ENCODE results near the gene KAT6B. TPM values are rescaled to one million over a fixed set of nuclear protein-coding genes. Genes with fewer than 3 reads are reported as not detected.
"Not testable (repeated sequence)": the region's sequence is repeated elsewhere in the genome, so short reads cannot be mapped to it uniquely, and the experiment has no call there.

The KAT6B gene
- 69.3 TPM for total RNA-seq

- DNase-seq, result peak; percentile 100
These were observed at the start of gene KAT6B for GRCh38 chr10:74826142-74827044. Gene KAT6B (plus strand): TSS chr10:74826600. CDS start chr10:74842858, 16,258 bp downstream.

DNA sequence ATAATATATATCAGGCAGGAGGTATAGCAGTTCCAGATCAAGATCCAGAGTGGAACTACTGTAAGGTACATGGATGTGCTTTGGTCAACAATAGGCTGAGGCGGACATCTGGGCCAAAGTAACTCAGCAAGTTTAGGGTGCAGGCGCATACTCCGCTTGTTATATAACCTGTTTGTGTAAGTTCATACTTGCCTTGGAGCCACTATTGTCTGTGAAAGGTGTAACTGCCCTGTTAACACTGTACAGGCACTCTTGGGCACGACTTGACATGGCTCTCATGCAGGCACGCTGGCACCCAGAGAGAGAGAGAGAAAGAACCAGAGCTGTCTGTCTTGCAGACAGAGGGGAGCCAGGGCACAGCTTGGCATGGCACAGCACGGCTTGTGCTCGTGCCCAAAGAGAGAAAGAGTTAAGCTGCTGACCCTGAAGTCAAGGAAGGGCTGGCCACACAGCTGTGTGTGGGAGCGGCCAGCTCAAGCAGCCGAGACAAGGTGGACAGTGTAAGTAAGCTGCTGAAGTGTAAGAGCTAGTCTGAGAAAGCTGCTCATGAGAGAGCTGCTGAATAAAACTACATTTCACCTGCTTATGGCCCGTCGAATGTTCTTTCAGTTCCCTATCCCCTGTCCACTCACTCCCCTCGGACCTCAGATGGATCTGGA lies 47.8 kb upstream of the KAT6B start:
- no peak for DNase-seq

DNA sequence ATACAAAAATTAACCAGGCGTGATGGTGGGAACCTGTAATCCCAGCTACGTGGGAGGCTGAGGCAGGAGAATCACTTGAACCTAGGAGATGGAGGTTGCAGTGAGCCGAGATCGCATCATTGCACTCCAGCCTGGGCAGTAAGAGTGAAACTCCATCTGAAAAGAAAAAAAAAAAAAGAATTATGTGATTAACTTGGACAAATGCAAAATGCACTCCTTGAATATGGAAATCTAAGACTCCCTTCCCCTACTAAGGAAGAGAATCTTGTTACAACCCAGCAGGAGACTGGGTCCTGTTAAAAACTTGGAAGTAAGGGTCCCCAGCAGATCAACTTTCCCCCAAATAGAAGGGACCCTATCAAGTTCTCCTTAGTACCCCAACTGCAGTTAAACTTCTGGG lies 44.5 kb upstream of the KAT6B start:
- not testable (repeated sequence) for DNase-seq

GRCh38 chr10:74784462-74784861 lies 41.9 kb upstream of the KAT6B start:
- DNase-seq, result no peak

GRCh38 chr10:74786126-74786525 lies 40.3 kb upstream of the KAT6B start:
- no peak for DNase-seq

DNA sequence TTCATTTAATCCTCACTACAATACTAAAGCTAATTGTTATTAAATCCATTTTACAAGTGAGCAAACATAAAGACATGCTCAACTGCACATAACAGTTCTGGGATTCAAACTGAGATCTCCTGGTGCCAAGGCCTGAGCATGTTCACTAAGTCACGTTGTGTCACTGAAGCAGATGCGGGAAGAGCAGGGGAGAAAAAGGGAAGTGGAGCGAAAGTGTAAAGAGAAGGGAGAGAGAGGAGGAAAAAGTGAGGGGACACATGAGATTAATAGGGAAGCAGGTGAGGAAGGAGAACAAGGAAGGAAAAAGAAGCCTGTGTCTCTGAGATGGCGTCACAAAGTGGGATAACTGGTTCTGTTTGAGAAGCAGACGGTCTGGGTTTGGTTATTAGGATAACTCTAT lies 38.9 kb upstream of the KAT6B start:
- DNase-seq, result no peak

GRCh38 chr10:74791979-74792378 lies 34.4 kb upstream of the KAT6B start:
- not testable (repeated sequence) for DNase-seq

GRCh38 chr10:74792726-74793125 lies 33.7 kb upstream of the KAT6B start:
- no peak for DNase-seq

GRCh38 chr10:74793240-74793639 lies 33.2 kb upstream of the KAT6B start:
- not testable (repeated sequence) for DNase-seq

DNA sequence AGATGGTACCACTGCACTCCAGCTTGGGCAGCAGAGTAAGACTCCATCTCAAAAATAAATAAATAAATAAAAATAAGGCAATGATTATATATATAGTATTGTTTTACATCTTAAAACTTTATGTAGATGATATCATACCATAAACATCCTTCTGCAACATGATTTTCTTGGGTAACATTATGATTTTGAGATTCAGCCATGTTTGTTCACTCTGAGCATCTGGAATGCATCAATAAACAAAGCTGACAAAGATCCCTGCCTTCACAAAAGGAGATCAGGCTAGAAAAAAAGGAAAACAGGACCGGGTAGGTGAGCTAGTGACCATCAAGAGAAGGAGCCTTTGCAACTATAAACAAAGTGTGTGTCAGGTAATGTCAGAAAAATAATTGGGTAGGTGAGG lies 31.9 kb upstream of the KAT6B start:
- DNase-seq, result peak; percentile 36

DNA sequence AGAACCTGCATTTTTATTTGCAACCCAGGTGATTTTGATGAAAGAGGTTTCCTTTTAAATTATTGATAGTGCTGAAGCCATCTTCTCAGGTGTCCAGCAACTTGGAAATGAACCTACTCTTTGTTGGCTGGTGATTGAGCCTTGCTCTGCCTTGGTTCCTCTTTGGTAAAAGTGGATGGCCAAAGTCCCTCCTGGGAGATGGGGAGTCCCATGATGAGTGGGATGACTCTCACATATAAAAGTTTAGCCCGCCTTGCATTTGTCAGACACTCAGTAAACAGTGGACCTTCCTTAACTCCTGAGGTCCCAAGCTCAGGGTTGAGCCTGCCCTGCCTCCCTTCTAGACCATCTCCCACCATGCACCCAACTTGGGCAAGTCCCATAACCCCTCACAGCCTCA lies 28.9 kb upstream of the KAT6B start:
- no peak for DNase-seq

DNA sequence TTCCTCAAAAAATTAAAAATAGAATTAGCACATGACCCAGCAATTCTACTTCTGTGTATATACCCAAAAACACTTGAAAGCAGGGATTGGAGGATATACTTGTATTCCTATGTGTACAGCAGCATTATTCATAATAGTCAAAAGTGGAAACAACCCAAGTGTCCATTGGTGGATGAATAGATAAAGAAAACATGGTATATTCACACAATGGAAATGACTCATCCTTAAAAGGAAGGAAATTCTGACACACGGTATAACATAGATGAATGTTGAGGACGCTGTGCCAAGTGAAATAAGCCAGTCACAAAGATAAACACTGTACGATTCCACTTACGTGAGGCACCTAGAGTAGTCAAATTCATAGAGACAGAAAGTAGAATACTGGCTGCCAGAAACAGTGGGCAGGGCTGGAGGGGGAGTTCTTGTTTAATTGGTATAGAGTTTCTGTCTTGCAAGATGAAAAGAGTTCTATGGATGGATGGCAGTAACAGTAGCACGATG lies 26.6 kb upstream of the KAT6B start:
- DNase-seq, result no peak

DNA sequence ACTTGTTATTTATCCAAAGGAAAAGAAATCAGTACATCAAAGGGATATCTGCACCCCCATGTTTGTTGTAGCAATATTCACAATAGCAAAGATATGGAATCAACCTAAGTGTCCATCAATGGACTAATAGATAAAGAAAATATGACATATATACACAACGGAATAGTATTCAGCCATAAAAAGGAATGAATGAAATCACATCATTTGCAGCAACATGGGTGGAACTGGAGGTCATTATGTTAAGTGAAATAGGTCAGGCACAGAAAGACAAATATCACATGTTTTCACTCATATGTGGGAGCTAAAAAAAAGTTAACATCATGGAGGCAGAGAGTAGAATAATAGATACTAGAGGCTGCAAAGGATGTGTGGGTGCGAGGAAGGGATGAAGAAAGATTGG lies 25.0 kb upstream of the KAT6B start:
- no peak for DNase-seq

- no peak for DNase-seq
These were observed 17.9 kb upstream of the KAT6B start for GRCh38 chr10:74808501-74808900.

DNA sequence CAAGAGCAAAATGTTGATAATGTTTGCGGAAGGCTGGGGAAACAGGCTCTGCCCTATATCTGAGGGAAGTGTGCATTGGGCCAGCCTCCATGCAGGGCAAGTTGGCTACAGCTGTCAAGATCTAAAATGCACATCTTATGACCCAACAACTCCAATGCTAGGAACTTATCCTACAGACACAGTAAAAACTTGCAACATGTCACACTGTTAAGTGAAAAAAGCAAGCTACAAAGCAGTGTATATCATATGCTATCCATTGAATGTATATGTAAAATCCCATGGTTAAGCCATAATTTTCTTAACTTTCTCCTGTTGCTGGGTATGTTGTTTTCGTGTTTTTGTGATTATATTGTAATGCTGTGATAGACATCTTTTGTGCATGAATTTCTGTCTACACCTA lies 16.3 kb upstream of the KAT6B start:
- no peak for DNase-seq

DNA sequence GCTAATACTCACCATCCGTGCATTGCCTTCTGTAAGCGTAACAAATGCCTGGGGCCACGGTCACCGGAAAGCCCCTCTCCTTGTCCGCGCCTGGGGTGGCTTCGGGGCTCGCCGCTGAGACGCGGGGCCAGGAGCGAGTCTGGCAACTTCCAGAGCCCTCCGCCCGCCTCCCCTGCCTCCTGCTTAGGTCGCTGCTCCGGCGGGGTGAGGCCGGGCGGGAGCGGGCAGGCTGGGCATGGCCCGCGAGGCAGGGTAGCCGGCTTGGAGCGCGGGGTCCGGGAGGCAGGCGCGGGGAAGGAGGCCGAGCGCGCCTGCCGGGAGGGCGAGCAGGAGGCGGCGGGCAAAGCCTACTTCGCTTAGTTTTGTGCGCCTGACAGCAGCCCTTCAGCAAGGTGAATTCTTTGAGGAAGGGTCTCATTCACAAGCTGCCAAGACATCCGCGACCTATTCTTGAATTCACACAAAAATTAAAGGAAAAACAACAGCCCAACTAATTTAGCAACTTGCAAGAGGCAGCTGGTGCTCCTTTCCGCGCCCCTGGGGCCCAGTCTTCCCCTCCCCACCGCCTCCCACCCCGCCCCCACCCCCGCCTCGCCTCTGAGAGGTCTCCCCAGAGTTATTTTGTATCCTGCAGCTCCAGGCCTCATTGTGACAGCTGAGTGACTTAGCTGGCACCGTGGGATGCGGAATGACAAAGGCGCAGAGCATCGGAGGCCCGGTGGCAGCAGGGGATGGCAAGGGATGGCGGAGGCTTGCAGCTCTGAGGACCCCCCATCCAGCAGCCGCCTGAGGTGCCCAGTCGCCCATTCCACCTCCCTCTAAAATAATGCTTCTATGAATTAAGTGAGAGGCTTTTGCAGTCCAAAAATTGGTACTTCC lies 12.8 kb upstream of the KAT6B start:
- no peak for DNase-seq

DNA sequence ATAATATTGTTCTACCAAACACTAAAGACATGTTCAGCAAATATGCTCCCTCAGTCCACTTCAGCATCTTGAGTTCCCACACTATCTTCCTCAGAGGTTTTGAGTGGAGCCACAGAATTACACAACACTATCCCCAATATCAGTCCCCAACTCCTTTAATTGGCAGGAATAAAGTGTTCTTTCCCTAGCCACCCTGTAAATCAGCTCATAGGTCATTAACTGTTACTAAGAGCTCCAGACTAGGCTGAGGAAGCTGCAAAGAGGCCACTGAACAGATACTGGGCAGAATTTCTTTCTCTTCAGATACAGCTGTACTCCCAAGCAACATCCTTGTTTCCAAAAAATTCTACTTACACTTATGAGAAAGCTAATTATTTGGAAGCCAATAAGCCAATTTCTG lies 11.6 kb upstream of the KAT6B start:
- DNase-seq, result no peak

DNA sequence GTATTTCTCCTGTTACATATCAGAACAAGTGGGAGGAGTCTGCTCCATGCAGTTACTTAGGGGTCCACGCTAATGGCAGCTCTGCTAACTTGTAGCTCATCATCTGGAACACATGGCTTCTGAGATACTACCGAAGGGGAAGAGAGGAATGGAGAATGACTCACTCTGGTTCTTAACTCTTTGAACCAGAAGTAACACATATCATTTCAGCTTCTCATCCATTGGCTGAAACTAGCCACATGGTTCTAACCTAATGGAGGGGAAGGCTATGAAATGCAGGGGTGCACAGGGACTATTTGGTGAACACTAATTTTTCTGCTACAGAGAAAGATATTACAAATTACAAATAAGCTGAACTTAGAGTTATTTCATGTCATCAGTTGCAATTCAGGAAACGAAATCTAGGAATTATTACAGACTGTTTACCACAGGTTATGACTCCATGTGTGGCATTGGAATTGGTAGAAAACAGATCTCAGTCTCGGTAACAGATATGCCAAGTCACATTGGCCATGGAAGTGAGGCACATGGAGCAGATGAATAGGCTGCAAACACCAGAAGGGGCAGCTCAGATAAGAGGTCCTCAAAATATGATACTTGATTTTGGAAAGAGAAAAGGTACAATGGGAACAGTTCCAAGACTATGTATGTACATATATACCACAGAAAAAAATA lies 9.4 kb upstream of the KAT6B start:
- no peak for DNase-seq

- no peak for DNase-seq
These were observed 4.9 kb upstream of the KAT6B start for GRCh38 chr10:74821501-74821900.

GRCh38 chr10:74822101-74822500 lies 4.3 kb upstream of the KAT6B start:
- DNase-seq, result no peak

DNA sequence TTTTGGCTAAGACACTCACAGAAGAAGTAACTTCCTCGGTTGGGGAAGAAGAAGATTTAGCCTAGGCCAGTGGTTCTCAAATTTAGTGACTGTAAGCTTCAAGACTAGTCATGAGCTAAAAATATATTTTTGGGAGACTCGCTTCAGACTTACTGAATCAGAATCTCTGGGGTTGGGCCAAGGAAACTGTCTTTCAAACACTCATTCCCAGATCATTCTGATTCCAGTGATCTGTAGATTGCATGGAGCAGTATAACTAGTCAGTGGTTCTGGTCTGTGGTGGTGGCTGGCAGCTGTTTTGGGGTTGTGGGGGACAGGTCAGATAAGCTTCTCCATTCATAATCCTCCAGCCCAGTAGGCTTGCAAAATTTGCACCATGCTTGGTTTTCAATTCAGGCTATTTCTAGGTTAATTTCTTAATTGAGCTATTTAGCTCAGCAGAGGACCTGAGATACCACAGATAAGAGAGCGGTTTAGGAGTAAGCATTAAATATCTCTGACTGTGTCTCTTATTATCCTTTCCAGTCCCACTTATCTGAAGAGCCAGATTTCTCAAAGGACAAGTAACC lies 3.8 kb upstream of the KAT6B start:
- DNase-seq, result no peak

DNA sequence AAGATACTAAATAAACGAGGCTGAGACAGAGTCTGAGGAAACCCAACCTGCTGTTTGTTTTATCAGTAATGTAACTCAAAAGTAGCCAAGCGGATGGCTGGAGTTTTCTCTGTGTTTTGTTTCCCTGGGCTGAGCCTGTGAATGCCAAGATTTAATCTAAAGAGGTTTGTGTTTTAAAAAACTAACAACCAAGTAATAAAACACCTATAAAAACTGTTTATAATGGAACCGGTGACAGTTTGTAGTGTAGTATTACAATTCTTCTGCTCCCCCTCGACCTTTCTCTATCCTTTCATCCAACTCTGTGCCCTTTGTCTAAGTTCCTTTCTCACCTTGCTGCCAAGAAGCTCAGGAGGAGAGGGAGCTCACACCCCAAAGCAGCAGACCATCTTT lies 2.6 kb upstream of the KAT6B start:
- DNase-seq, result no peak

Data from skin of body (tissue), 2 donors.